ENCODE results near the gene HCRTR1. TPM values are rescaled to one million over a fixed set of nuclear protein-coding genes. Genes with fewer than 3 reads are reported as not detected.

Gene HCRTR1
- total RNA-seq, 2 donors from 2014 or later: not detected

DNA sequence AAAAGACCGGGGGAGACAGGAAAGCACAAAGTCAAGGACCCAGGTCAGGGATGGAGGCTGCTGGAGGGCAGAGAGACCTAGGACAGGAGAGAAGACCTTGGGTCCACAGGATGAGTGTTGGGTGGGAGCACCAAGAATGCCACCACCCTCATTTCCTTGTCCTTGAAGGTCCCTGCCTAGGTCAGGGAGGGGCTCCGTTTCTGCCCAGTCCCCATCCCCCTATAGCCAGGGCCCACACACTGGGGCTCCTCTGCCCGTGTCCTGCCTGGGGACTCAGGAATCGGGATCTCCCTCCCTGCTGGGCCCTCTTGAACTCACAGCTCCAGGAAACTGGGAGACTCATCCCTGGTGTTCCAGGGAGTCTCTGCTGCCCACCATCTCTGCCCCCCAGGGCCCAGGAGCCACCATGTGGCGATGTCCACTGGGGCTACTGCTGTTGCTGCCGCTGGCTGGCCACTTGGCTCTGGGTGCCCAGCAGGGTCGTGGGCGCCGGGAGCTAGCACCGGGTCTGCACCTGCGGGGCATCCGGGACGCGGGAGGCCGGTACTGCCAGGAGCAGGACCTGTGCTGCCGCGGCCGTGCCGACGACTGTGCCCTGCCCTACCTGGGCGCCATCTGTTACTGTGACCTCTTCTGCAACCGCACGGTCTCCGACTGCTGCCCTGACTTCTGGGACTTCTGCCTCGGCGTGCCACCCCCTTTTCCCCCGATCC lies 40.6 kb upstream of the HCRTR1 start:
- Histone ChIP-seq H3K4me3 (peak overlapping the region in 1 of 2 donors; percentile 11), H3K4me1 (peaks cover 55% of the 10 kb centered on the region), H3K27me3 (no peaks in the 10 kb centered on the region), H3K36me3 (replicated peaks in 1 of 2; ENCODE audit: insufficient read depth in 1 of 2, low read depth in 2 of 2) (no peaks in the 10 kb centered on the region), H3K9me3 (no peaks in the 10 kb centered on the region), H3K27ac (peak overlapping the region; percentile 88 to 94 (median 94))
- ATAC-seq: no peak
- intact Hi-C loops (cut with DNase I): no loop called here
- DNase-seq: no peak
- no peak for TF ChIP-seq POLR2A (IDR thresholded peaks at IDR 0.05)
- TF ChIP-seq, protein P1, sequence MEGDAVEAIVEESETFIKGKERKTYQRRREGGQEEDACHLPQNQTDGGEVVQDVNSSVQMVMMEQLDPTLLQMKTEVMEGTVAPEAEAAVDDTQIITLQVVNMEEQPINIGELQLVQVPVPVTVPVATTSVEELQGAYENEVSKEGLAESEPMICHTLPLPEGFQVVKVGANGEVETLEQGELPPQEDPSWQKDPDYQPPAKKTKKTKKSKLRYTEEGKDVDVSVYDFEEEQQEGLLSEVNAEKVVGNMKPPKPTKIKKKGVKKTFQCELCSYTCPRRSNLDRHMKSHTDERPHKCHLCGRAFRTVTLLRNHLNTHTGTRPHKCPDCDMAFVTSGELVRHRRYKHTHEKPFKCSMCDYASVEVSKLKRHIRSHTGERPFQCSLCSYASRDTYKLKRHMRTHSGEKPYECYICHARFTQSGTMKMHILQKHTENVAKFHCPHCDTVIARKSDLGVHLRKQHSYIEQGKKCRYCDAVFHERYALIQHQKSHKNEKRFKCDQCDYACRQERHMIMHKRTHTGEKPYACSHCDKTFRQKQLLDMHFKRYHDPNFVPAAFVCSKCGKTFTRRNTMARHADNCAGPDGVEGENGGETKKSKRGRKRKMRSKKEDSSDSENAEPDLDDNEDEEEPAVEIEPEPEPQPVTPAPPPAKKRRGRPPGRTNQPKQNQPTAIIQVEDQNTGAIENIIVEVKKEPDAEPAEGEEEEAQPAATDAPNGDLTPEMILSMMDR (IDR thresholded peaks at IDR 0.05): no peak
- 38 to 55% methylated on average over 4 to 27 of the region's 27 CpGs for WGBS, 2 donors

DNA sequence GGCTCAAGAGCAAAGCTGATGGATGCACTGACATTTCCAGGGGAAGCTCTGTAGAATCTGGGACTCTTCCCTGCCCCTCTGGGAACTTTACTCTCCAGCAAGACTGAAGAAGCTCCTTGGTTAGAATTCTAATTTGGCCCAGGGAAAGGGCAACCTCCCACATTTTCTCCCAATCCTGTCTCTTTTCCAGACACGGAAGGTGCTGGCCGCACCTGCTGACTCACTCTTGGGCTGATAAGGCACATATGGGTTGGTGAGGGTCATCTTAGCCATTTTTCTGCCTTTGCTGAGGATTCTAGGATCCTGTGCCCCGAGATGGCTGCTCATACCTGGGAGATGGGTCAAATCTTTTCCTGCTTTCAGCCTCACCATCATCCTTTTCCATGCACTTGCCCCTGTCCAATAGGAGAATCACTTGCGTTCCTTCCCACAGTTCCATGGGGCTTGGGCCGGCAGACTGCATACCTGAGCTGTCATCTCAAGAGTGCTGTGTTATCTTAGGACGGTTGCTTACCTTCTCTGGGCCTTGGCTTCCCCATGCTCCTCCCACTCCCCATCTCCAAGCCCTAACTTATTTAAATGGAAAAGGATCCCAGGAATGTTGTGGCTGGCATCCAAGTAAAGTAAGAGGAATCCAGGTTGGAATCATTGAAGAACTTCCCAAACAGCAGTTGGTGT lies 39.8 kb upstream of the HCRTR1 start:
- intact Hi-C loops (cut with DNase I): no loop called here
- DNase-seq (no peak), ATAC-seq (no peak)
- H3K27me3 ChIP-seq: no peaks in the 10 kb centered on the region
- 35 to 38% methylated on average over 6 of the region's 6 CpGs for WGBS, 2 donors
- H3K4me1 ChIP-seq: peaks cover 51% of the 10 kb centered on the region
- H3K4me3 ChIP-seq: peak overlapping the region in 1 of 2 donors; percentile 11
- H3K27ac ChIP-seq: peak overlapping the region; percentile 88 to 94 (median 94)
- H3K9me3 ChIP-seq: no peaks in the 10 kb centered on the region
- no peak for TF ChIP-seq POLR2A (IDR thresholded peaks at IDR 0.05)
- TF ChIP-seq, protein P1 (IDR thresholded peaks at IDR 0.05): no peak
- no peaks in the 10 kb centered on the region for H3K36me3 ChIP-seq (replicated peaks in 1 of 2; ENCODE audit: insufficient read depth in 1 of 2, low read depth in 2 of 2)

GRCh38 chr1:31579374-31579773 lies 38.1 kb upstream of the HCRTR1 start:
- ATAC-seq: no peak
- H3K4me3 ChIP-seq: no peak overlapping the region
- peak overlapping the region in 3 of 4 donors; percentile 21 to 58 (median 31) for H3K27ac ChIP-seq
- H3K9me3 ChIP-seq: no peaks in the 10 kb centered on the region
- intact Hi-C loops (cut with DNase I): no loop called here
- H3K27me3 ChIP-seq: no peaks in the 10 kb centered on the region
- no peak for TF ChIP-seq POLR2A (IDR thresholded peaks at IDR 0.05)
- TF ChIP-seq, protein P1 (IDR thresholded peaks at IDR 0.05): no peak
- H3K36me3 ChIP-seq (replicated peaks in 1 of 2; ENCODE audit: insufficient read depth in 1 of 2, low read depth in 2 of 2): no peaks in the 10 kb centered on the region
- WGBS, 2 donors: 86 to 96% methylated on average over 4 to 5 of the region's 5 CpGs
- no peak for DNase-seq
- H3K4me1 ChIP-seq: peaks cover 48% of the 10 kb centered on the region

GRCh38 chr1:31580513-31580870 lies 37.0 kb upstream of the HCRTR1 start:
- no peak overlapping the region for H3K4me3 ChIP-seq
- TF ChIP-seq POLR2A (IDR thresholded peaks at IDR 0.05): no peak
- TF ChIP-seq, protein P1 (IDR thresholded peaks at IDR 0.05): no peak
- H3K27me3 ChIP-seq: no peaks in the 10 kb centered on the region
- DNase-seq (no peak), ATAC-seq (no peak)
- intact Hi-C loops (cut with DNase I): no loop called here
- H3K9me3 ChIP-seq: no peaks in the 10 kb centered on the region
- no peaks in the 10 kb centered on the region for H3K36me3 ChIP-seq (replicated peaks in 1 of 2; ENCODE audit: insufficient read depth in 1 of 2, low read depth in 2 of 2)
- 59 to 70% methylated on average over 4 to 5 of the region's 5 CpGs for WGBS, 2 donors
- peaks cover 48% of the 10 kb centered on the region for H3K4me1 ChIP-seq
- H3K27ac ChIP-seq: peak overlapping the region in 2 of 4 donors; percentile 31 to 51

All from body of pancreas (tissue), 4 donors.